Fibroblast of peridontal ligament (primary cell): Measurements from ENCODE around the gene GFOD2.

Source experiments
- DNase-seq: peaks from one replicate; pipeline ENCODE4 v3.0.0-alpha.2; 2010; ENCODE audit errors: extremely low read depth

The GFOD2 gene

DNA sequence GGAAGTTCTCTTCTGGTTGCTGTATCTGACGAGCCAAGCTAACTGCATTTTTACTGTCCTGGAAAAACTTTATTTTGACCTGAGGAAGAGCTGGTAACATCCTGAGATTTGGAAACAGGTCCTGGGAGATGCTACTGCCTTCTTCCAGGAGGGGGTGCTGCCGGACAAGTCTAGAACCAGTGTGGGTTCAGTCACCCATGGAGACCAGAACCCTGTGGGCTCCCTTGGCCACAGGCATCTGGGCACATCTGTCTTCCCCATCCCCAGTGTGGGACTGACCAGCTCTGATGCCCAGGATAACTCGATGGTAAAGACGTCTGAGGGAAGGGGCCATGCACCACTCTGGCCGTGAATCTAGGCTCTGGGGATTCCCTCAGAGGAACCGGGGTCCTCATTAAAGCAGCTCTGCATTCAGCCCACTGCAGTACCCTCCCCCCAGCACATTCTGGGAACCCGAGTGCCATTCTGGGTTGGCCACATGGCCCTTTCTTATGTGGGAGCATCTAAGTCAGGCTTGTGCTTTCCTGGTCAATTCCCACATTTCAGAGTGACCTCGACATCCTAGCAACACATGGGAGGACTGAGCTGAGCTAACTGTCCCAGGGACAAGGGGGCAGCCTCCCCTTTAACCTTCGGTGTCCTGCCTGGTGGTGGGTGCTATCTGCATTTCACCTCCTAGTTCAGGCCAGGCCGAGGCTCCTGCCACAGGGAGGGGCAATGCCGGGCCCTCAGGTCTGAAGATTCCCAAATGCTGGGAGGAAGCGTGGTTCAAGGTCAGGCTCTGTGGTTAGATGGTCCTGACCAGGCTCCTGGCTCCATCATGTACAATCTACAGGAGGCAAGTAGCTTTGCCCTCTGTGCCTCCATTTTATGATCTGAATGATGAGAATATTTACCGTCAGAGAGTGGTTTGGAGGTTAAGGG, 46.1 kb downstream of the GFOD2 start:
- DNase-seq, result peak; percentile 77

DNA sequence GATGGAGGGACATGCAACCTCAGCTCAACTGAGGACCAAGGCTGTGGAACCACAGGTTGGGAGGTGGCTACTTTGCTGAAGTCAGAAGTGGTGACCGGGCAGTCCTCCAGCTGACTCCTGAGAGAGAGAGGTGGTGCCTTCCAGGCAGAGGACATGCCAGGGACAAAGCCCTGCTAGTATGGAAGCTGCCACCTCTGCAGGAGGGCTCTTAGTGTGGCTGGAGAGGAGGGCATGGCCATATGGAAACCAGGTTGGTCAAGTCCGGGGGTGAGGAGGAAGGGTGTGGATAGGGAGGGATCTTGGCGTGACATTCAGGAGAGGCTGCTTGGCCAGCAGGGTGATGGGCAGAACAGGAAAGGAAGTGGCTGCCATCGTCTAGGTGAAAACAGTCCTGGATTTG, 46.8 kb downstream of the GFOD2 start:
- no peak for DNase-seq

DNA sequence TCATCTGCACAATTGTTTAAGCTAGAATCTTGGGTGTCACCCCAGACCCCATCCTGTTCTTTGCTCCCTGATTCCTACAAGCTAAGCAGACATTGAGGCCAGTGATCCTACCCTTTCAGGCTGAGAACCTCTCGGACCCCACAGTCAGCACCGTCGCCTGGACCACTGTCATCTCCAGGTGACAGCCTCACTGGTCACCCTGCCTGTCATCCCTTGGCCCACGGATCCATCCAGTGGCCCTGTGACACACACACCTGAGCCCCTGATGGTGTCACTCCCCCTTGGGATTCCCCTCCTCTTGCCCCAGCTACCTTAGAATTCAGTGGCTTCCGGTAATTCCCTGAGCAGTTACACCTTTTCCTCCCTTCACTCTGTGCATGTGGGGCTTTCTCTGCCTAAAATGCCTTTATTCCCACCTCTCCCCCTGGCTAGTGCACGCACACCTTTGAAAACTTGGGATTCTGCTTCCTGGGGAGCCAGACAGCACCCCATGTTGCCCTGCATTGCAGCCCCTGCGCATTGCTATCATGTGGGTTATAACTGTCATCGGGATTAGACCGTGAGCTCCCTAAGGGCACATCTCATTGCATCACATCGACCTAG, 49.5 kb downstream of the GFOD2 start:
- no peak for DNase-seq

DNA sequence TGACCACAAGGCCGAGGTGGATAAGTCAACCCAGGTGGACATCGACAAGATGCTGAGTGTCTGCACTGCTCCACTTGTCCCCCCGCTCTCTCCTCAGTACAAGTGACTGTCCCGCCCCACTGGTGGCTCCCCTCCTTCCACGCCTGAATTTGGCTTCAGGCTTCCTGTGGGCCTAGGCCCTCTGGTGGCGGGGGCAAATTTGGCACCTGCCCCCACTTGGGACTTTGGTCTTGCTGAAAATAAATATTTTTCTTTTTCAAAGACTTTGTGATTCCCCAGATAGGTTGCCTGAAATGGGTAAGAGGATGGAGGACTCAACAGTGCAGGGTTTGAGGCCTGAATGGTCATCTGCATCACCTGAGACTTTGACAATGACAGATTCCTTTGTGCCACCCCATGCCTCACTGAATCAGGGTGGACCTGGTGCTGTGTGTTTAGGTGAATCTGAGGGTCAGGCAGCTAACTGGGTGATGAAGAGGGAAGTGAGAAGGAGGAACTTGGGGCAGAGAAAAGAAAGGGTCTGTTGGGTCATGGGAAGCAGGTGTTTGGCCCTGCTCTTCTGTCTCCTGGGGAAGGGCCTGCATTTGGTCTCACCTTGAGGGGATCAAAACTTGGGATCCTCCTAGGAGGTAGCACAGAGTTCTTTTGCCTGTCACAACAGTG, 50.5 kb downstream of the GFOD2 start:
- no peak for DNase-seq

DNA sequence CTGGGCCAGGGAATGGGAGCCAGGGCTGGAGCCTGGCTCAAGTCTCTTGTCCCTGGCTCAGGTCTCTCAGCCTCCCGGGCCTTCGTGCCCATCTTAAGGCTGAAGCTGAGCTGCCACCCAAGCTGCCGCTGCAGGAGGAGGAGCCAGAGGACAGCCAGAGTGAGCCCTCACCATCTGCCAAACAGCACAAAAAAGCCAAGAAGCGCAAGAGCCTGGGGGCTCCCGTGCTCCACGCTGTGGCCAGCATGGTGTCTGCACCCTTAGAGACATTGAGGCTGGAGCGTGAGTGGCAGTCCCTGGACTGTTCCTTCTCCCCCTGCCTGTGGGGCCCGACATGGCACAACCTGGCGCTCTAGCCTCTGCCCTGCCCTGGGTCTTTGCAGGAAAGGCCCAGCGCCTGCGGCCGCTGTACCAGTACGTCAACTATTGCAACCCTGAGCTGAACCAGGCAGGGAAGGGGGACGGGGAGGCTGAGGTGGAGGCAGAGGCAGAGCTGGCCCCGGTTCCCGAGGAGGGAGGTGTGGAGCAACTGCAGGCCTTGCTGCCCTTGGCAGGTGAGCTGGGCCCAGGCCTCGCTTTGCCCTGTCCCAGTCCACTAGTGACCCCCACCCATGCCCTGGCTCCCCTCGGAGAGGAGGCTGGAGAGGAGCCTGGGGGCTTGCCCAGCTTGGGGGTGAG, 51.2 kb downstream of the GFOD2 start:
- peak; percentile 93 for DNase-seq

DNA sequence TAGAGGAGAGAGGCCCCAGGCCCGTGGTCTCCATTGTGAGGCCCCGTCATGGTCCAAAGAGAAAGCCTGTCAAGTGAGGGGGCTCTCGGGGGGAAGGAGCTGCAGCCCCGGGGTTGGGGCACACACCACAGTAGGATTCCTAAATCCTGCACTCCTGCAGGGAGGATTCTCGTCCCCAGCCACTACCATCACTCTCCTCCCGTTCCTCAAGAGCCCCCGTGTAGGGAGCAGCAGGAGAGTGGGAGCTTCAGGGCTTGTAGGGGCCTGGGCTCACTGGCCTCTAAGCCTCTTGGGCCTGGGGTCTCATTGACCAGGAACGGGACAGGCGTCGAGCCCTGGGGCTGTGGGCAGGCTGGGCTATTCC, 51.7 kb downstream of the GFOD2 start:
- DNase-seq, result no peak

DNA sequence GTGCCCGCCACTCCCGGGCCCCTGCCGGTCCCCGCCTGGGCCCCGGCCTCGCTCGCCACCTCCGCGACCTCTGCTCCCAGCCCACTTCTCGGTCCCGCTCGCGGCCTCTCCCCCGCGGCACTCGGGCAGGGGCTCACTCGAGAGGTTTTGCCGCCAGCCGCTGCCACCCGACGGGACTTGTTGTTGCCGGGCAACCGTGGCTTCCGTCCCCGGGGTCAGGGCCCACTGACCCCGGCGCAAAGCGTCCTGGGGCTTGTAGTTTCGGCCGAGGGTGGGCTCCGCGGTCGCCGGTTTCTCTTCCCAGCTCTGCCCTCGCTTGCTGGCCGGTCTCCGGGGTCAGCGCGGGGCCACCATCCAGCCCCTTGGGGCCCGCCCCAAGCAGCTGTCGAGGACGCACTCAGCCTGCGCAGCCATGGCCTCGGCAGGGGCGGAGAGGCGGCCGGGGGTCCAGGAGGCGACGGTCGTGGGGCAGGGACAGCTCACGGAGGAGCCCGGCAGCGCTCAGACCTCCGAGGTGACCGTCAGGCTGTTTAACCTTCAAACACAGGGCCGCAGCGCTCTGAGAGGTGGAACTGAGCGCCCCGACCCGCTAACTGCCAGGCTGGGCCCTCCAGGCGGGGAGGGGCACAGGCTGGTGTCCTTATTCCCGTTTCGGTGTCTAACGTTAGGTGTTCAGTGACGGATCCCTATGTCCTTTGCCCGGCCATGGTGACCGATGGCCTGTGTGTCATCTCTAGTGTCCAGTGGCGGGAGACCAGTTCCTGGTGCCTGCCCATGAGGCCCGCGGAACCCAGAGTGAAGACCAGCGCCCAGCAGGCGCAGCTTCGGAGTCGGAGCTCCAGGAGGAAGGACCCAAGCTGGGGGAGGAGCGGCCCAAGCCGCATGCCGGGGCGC, 52.3 kb downstream of the GFOD2 start, which contains the start of the genes C16orf86 and ENKD1:
Gene C16orf86, plus strand, starts transcription at position 256 of the 894 bp plus-strand sequence. Its CDS starts 157 bp downstream, at position 413.
Gene ENKD1, minus strand, starts transcription at position 192 of the 894 bp plus-strand sequence. CDS start 308 bp downstream, outside the sequence.
- peak; percentile 63 for DNase-seq

DNA sequence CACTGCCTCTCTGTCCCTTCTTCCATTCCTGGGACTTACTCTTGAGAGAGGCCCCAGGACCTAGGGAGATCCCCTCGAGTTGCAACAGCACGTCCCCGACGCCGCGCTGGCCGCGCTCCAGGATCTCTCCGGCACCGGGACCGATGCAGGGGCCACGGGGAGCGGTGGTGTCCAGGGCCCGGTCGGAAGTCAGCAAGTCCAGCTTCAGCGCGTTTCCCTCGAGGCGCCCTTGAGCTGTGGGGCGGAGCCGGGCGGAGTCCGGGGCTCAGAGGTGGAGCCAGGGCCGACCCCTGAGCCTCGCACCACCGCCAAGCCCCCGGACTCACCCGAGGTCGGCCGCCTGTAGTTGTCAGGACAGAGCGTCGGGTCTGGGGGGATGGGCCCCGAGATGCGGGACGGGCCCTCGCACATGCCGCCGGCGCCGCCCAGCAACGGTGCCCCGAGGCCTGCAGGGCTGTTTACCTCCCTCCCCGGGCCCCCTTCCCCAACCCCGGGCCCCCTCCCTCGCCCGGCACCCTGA, 53.0 kb downstream of the GFOD2 start:
- no peak for DNase-seq

DNA sequence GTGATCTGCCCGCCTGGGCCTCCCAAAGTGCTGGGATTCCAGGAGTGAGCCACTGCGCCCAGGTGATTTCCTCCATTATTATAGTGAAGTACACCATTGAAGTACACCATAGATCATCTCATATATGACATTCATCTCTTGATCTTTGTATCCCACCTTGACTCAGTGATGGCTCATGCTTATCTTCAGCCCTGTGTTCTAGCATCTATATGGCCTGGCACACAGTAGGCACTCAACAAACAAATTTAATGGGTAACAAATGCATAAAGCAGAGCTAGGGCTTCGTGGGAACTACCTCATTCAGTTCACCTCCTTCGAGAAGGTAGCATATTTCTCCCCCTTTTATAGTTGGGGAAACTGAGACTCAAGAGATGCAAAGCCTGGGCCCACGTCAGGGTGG, 53.5 kb downstream of the GFOD2 start:
- DNase-seq, result no peak

DNA sequence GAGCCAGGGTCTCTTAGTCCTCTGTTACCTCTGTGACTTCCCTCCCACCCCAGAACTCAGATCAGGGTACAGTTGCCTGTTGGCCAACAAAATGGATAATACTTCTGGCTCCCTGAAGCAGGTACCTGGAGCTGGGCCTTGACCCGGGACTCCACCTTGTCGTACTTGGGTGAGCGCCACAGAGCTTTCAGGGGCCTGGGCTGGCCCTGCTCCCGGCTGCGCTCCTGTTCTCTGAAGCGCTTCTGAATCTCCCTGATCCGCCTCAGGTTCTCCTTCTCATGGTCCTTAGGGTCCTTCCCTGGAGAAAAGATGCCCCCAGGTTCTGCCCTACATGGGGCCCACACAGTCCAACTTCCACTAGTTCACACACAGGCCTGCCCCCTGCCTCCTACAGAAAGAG, 54.2 kb downstream of the GFOD2 start:
- DNase-seq, result no peak

DNA sequence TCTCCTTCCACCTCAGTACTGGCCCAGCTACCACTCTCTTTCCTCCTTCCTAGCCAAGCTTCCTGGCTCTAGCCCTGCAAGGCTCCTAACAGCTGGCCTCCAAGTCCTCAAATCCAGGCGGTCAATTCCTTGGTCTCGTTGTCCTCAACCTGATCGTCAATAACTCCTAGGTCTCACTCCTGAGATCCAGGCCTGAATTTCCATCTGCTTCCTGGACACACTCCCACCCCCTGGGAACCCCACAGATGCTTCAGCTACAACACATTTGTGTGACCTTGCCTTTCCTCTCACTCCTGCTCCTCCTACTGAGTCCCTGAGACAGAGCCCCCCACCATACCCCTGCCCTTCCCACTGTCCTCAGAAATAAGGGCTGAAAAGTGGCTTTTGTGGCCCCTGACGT, 54.9 kb downstream of the GFOD2 start:
- no peak for DNase-seq

DNA sequence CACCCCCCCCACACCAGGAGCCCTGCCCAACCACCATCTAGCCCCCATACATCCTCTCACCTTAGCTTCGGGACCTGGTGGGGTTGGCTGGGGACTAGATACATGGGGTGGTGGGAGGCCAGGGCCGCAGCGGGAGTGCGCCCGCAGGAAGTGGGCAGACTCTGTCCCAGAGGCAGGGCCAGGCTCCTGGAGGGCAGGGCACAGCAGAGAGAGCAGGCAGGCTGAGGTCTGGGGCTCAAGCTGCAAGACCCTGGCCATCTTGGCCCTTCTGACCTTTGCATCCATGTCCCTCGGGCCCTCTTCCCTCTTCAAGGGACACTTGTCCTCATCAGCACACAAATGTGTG, 55.3 kb downstream of the GFOD2 start:
- DNase-seq, result no peak

DNA sequence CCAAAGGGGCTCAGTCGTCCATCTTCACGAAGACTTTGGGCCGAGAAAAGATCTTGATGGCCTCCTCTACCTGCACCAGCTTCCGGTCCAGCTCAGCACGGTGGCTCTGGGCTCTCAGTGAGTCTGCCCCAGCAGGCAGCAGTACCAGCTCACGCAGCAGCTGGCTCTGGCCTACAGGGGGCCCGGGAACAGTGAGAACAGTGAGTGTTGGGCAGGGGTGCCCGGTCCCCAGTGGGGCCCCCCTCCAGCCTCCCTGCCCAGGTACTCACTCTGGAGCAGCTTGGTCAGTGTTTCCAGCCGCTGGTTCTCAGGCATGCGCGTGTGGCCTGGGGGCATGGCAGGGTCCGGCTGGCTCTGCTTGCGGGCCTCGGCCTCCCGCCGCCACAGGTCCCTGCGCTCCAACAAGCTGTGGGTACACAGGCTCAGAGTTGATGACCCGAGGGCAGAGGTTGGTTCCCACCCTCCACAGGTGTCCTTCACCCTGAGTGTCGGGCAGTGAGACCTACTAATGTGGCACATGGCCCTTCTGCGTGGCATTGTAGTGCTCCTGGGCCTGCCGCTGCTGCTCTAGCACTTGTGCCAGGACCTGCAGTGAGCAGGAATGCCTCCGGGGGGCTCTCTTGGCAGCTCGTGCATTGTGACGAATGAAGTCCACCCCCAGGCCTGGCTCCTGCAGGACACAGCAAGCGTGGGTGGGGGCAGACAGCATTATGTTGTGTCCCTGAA, 55.8 kb downstream of the GFOD2 start:
- DNase-seq, result no peak

DNA sequence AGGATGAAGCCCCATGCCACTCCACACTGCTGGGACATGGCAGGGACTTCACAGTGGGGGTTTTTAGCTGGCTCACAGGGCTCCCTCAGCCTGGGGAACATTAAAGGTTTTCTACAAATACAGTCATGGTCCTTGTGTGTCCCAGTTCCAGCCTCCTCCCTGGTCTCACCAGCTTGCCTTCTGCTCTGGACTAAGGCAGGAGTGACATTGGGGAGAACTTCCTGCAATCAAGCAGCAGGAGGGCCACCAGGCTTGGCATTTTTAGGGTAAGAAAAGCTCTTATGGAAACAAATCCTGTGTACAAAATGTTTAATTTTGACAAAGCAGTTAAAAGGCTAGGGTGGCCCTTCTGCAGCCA, 56.5 kb downstream of the GFOD2 start:
- no peak for DNase-seq

DNA sequence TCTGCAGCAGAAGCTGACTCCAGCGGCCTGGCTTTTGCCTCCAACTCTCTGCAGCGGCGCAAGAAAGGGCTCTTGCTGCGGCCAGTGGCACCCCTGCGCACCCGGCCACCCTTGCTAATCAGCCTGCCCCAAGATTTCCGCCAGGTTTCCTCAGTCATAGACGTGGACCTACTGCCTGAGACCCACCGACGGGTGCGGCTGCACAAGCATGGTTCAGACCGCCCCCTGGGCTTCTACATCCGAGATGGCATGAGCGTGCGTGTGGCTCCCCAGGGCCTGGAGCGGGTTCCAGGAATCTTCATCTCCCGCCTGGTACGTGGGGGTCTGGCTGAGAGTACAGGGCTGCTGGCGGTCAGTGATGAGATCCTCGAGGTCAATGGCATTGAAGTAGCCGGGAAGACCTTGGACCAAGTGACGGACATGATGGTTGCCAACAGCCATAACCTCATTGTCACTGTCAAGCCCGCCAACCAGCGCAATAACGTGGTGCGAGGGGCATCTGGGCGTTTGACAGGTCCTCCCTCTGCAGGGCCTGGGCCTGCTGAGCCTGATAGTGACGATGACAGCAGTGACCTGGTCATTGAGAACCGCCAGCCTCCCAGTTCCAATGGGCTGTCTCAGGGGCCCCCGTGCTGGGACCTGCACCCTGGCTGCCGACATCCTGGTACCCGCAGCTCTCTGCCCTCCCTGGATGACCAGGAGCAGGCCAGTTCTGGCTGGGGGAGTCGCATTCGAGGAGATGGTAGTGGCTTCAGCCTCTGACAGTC, 57.0 kb downstream of the GFOD2 start:
- DNase-seq, result no peak

DNA sequence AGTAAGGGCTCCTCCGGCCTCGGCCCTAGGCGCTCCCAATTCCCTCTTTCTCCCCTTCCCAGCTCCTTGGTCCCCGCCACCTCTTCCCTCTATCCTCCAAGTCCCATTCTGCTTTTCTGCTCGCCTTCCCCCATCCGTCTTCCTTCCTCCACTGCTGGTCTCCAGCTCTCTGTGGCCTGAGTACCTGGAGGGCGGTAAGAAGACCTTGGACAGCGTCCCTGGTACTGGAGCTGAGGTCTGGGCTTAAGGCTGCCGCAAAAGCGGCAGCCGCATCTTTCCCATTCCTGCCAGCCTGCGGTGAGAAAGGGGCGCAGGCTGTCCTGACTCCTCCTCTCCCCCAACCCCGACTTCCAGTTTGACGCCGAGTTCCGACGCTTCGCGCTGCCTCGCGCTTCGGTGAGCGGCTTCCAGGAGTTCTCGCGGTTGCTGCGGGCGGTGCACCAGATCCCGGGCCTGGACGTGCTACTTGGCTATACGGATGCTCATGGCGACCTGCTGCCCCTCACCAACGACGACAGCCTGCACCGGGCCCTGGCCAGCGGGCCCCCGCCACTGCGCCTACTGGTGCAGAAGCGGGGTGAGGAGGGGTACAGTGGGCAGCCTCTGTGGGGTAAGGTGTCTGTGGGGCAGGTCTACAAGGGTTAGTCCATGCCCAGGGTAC, 57.9 kb downstream of the GFOD2 start:
- peak; percentile 38 for DNase-seq

DNA sequence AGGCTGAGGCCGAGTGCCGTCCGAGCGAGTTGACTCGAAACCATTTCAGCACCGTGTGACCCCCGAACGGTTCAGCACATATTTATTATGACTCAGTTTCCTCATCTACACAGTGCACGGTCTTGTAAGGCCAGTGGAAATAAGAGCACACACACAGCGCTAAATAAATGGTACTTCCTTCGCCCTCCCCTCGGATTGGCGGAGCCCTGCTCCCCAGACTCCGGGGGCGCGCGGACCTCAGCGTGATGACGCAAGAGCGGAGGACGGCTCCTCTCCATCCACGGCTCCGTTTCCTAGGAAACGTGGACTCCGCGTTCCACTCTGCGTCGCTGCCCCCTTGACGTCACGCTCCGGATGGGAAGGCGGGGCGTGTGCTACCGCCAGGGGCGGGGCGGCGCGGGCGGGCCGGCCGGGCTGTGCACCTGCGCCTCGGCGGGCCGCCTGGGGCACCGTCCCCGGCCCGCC, 58.5 kb downstream of the GFOD2 start, which contains the start of gene PARD6A:
Gene PARD6A, plus strand, starts transcription at position 397 of the 465 bp plus-strand sequence. CDS start 79 bp downstream, outside the sequence.
- peak; percentile 94 for DNase-seq

DNA sequence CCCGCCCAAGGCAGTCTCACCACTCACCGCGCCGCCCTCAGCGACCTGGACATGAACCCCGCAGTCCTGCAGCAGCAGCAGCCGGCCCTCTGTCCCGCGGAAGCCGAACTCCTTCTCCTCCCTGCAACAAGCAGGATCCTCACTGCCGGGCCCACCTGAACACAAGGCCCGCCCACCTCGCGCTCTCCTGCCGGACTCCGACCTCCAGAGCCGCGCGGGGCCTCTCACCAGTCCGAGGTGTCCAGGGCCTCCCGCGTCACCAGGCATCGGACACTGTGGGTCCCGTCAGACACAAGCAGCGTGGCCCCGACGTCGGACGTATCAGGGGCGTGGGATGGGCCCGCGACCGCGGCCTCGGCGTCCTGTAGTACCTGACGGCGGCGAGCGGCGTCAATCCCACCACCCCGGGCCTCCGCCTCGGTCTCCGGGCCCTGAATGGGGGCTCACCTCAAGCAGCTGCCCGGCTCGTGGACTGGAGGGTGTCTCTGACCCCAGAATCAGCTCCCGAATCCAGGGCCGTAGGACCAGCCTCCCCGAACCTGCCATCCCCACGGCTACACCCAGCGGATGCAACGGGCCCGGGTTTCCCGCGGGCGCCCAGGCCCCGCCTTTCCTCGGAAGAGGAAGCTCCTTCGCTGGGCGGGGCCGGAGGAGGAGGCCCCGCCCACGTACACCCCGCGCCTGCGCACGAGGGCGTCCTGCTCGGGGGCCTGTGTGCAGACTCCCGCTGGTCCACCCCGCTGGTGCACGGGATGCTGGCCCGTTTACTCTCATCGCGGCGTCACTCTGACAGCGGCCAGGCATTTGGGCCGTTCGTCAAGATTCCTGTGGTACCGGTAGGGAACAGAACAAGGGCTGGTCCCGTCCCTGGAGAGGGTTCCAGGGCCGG, 59.2 kb downstream of the GFOD2 start, which contains the start of gene ACD:
Gene ACD, minus strand, starts transcription at position 586 of the 889 bp plus-strand sequence. Its CDS starts 40 bp downstream, at position 546.
- peak; percentile 84 for DNase-seq
